Transverse colon (tissue), 4 donors: ENCODE results near the gene ARHGAP42.

Source experiments
- CTCF ChIP-seq, 5 experiments: fragments of 200-600 bp in 3 of 5; fragments of 450-650 bp in 2 of 5; sonication (generic) in 3 of 5; IDR thresholded peaks; 1 replicate in 2 of 5; 2 replicates in 3 of 5; pipeline ENCODE4 v1.5.1; 2016 to 2017; ENCODE audit warnings: antibody characterized with exemption in 5 of 5, inconsistent platforms in 3 of 5, mild to moderate bottlenecking in 2 of 5, moderate library complexity in 1 of 5
- POLR2A ChIP-seq: fragments of 450-650 bp; IDR thresholded peaks from one replicate; pipeline ENCODE4 v1.6.1; 2016; ENCODE audit warnings: antibody characterized with exemption, mild to moderate bottlenecking, moderate library complexity
- POLR2AphosphoS5 ChIP-seq, 3 donors: sonication (generic); formaldehyde crosslinking; IDR thresholded peaks; one replicate each; pipeline ENCODE4 v1.6.1; 2016; ENCODE audit warnings: antibody characterized with exemption in 3 of 3

DNA sequence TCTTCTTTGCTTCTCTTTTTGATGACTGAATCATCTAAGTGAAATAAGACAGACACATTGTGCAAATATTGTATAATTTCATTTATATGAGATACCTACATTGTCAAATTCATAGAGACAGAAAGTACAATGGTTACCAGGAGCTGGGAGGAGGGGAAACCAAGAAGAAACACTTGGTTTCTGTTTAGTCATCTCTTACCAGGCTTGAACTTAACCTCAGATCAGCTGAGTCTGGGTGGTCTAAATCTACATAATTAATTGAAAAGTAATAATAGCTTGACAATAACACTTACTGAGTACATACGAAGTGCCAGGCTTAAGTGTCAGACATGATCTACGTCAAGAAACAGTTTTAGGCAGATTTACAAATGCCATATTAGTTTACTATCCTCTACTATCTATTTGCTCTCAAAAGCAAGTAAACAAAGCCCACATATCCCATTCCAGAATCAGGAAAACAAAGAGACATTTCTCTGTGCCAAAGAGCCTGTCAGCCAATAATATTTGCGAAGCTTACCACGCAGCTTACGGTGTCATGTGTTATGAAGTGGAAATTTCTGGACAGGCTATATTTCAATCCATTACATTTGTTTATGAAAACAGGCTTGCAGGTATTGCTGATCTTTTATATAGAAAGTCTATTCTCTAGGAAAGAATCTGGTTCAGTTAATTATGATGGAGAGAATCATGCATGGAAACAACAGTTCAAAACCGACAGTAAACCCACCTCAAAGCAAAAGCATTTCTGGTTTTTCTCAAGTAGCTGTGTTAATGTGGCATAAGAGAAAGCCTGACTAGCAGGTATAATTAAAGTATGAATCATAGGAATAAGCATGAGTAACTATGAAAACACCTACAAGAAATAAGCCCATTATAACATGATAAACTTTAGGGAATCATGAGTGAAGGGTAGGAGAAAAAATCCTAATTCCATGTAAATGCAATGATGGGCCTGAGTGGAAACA, 2.7 kb upstream of the ARHGAP42 start:
- TF ChIP-seq CTCF (IDR thresholded peaks at IDR 0.05) (no peak), POLR2A (no peak), POLR2AphosphoS5 (IDR thresholded peaks at IDR 0.05) (peak in 1 of 3 donors; percentile 39)
